Measurements from ENCODE around the gene TTLL9.

The TTLL9 gene

DNA sequence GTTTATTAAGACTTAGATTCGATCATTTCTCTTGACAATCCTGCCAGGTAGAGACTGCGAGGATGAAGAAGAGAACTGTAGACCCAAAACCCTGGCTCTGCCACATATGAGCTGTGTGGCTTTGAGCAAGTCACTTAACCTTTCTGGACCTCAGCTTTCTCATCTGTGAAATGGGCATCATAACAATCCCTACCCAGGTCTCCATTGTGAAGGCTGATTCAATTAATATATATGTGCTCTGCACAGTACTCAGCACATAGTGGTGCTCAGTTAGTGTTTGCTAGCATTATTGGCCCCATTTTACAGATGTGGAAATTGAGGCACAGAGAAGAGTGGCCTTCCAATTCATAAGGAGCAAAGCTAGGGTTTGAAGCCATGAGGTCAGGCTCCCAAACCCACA, 105.4 kb downstream of the TTLL9 start:
- no peak overlapping the region for H3K4me3 ChIP-seq
- in situ Hi-C loops (cut with MboI; ENCODE audit: low sequenced_read_pairs) = no loop called here
- no peak for DNase-seq (ENCODE audit: low spot score in 2 of 2)
- no peaks in the 10 kb centered on the region for H3K4me1 ChIP-seq
- no peaks in the 10 kb centered on the region for H3K36me3 ChIP-seq (replicated peaks)
- H3K9me3 ChIP-seq = no peaks in the 10 kb centered on the region
- H3K27me3 ChIP-seq (ENCODE audit: low read depth) = peaks cover 16% of the 10 kb centered on the region

DNA sequence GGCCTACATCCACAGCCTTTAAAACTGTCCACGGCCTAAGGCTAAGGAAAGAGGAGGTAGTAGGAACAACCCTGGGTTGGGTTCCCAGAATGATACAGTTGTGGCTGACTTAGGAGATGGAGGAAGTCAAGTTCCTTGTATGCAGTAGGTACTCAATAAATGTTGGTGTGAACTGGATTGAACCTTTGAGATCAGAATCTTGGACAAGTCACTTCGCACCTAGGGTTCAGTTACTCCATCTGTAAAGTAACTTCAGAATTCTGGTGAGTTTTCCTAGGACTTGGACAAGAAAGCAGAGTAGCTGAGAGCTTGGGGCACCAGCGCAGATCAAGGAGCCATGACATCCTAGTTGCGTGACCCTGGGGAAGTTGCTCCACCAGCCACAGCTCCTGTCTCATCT, 106.6 kb downstream of the TTLL9 start:
- Histone ChIP-seq H3K27me3 (ENCODE audit: low read depth) (peaks cover 15% of the 10 kb centered on the region), H3K36me3 (replicated peaks) (no peaks in the 10 kb centered on the region), H3K4me3 (no peak overlapping the region), H3K9me3 (no peaks in the 10 kb centered on the region), H3K4me1 (no peaks in the 10 kb centered on the region)
- no peak for DNase-seq (ENCODE audit: low spot score in 2 of 2)
- in situ Hi-C loops (cut with MboI; ENCODE audit: low sequenced_read_pairs) = no loop called here

DNA sequence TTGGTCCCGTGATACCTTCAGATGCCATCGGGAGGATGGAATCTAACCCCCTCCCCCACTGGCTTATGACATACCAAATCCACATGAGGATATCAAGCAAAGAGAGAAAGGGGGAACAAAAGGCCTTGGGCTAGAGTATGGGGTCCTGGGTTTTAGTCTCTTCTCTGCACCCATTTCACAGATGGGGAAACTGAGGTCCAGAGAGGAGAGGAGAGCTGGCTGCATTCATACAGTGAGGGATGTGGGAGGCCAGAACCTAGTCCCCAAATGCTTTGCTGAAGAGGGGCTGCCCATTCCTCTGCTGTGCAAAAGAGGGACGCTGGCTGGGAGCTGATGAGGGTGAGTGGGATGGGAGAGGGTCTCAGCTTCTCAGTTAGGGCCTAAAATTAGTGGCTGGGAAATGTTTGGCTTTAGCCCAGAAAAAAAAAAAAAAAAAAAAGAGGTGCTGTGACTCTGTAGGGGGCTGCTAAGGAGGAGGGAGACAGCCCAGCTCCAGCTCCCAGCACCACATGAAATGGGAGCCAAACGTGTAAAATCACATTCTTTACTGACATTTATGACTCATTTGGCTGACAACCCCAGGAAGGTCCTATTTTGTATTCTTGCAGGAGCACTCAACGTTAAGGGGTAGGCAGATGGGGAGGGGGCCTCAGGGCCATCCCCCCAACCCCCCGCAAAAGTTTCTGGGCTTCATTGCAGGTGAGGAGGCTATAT, 109.4 kb downstream of the TTLL9 start:
- Histone ChIP-seq H3K9me3 (no peaks in the 10 kb centered on the region), H3K36me3 (replicated peaks) (no peaks in the 10 kb centered on the region), H3K4me3 (no peak overlapping the region), H3K4me1 (no peaks in the 10 kb centered on the region), H3K27me3 (ENCODE audit: low read depth) (peaks cover 2% of the 10 kb centered on the region; the same call in 1 of the 2 replicates)
- DNase-seq (ENCODE audit: low spot score in 2 of 2) = no peak
- in situ Hi-C loops (cut with MboI; ENCODE audit: low sequenced_read_pairs) = no loop called here

DNA sequence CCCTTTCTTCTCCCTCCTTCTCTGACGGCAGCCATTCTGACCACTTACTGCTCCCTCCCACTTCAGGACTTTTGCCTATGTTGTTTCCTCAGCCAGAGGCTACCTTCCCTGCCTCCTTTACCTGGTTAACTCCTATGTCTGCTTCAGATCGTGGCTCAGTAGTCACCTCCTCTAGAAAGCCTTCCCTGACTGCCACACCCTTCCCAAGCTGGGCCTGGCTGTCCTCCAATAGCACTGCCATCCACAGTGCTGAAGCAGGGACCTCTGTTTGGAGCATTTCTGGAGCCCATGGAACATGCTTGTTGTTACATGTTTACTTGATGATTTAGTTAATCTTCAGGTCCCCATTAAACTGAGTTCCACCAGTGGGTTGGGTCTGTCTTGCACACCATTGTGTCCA, 111.3 kb downstream of the TTLL9 start:
- Histone ChIP-seq H3K9me3 (no peaks in the 10 kb centered on the region), H3K4me3 (no peak overlapping the region), H3K4me1 (no peaks in the 10 kb centered on the region), H3K36me3 (replicated peaks) (no peaks in the 10 kb centered on the region), H3K27me3 (ENCODE audit: low read depth) (no peaks in the 10 kb centered on the region)
- no peak for DNase-seq (ENCODE audit: low spot score in 2 of 2)
- in situ Hi-C loops (cut with MboI; ENCODE audit: low sequenced_read_pairs) = no loop called here

DNA sequence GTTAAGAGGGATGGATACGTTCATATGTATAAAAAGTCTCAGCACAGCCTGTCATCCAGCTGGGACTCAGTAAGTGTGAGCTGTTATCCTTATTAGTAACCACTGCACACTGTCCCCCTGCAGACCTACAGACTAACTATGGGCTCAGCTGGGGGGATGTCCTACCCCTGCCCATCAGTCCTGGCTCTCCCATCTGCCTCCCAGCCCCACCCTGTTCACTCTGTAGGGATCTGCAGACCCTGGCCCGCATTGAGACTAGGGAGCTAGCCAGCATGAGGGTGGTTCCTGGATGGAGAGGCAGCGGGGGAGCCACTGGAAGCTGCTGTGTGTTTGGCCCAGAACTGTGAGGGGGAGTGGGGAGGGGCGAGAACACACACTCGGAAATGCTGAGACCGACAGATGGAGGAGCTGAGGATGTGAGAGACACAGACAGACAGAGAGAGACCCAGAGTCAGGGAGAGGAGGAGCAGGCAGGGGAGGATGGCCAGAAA, 114.6 kb downstream of the TTLL9 start:
- H3K9me3 ChIP-seq = no peaks in the 10 kb centered on the region
- in situ Hi-C loops (cut with MboI; ENCODE audit: low sequenced_read_pairs) = no loop called here
- no peak for DNase-seq (ENCODE audit: low spot score in 2 of 2)
- H3K27me3 ChIP-seq (ENCODE audit: low read depth) = no peaks in the 10 kb centered on the region
- no peaks in the 10 kb centered on the region for H3K4me1 ChIP-seq
- no peak overlapping the region for H3K4me3 ChIP-seq
- H3K36me3 ChIP-seq (replicated peaks) = no peaks in the 10 kb centered on the region

DNA sequence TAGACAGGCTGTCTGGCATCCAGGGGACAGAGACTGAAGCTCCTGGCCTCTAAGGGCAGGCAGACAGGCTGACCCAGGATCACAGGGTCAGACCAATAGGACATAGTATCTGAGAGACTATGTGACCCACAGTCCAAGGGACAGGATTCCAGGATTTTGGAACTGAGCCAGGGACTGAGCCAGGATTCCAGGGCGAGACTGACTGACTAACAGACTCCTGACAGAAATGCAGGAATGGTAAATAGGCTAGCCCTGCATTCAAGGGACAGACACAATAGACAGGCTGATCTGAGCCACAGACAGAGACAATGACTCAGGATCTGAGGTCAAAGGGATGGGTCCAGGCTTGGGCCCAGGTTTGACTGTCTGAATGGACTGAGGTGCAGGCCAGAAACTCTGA, 117.3 kb downstream of the TTLL9 start:
- H3K9me3 ChIP-seq = no peaks in the 10 kb centered on the region
- no peaks in the 10 kb centered on the region for H3K27me3 ChIP-seq (ENCODE audit: low read depth)
- H3K4me1 ChIP-seq = no peaks in the 10 kb centered on the region
- H3K36me3 ChIP-seq (replicated peaks) = no peaks in the 10 kb centered on the region
- H3K4me3 ChIP-seq = no peak overlapping the region
- in situ Hi-C loops (cut with MboI; ENCODE audit: low sequenced_read_pairs) = no loop called here
- no peak for DNase-seq (ENCODE audit: low spot score in 2 of 2)

DNA sequence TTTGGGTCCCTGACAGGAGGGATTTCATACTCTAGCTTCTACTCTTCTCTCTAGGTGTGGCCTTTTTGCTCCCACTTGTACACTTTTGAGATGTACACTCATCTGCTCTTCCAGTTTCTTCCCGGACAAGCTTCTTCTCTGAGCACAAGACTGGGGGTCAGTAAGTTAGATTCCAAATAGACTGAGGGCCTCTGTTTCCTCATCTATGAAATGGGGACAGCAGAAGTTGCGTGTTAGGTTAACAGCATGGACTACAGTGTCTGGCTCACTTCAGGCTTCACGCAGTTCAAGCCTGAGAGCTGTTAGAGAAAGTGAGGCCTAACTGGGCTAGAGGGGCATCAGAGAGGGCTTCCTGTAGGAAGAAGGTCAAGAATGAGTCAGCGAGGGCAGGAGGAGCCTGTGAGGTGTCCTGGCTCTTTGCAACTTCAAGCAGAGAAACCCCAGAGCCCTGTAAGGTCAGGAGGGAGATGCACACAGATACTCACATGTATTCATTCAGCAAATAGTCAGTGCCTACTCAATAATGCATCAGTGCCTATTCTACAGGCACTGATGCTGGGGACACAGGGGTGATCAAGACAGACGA, 118.1 kb downstream of the TTLL9 start:
- DNase-seq (ENCODE audit: low spot score in 2 of 2) = no peak
- in situ Hi-C loops (cut with MboI; ENCODE audit: low sequenced_read_pairs) = no loop called here
- H3K4me3 ChIP-seq = no peak overlapping the region

DNA sequence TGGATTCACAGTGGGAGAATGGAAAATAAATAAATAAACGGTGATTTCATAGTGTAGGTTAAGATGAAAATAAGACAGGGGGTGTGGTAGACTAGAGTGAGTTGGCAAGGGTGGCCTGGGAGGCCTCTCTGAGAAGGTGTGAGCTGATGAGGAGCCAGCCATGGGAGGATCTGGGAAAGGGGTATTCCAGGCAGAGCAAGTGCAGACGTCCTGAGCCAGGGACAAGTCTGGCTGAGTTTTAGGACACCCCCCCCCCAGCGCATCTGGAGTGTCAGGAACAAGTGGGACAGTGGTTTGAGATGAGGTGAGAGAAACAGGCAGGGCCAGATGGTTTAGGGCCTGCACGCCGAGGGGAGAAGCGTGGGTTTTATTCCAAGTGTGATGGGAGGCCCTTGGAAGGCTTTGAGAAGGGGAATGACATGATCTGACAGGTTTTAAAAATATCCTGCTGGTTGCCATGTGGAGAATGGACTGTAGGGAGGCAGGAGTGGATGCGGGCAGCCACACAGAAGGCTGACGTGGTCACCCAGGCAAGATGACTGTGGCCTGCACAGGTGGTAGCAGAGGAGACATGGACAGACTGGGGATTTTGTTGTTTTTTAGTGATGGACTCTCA, 118.7 kb downstream of the TTLL9 start:
- Histone ChIP-seq H3K36me3 (replicated peaks) (no peaks in the 10 kb centered on the region), H3K4me3 (no peak overlapping the region), H3K27me3 (ENCODE audit: low read depth) (peaks cover 14% of the 10 kb centered on the region), H3K9me3 (no peaks in the 10 kb centered on the region), H3K4me1 (no peaks in the 10 kb centered on the region)
- no peak for DNase-seq (ENCODE audit: low spot score in 2 of 2)
- in situ Hi-C loops (cut with MboI; ENCODE audit: low sequenced_read_pairs) = no loop called here

More for the DNA sequence above, 118.1 kb downstream of the TTLL9 start:
- no peaks in the 10 kb centered on the region for H3K9me3 ChIP-seq
- H3K27me3 ChIP-seq (ENCODE audit: low read depth) = peaks cover 7% of the 10 kb centered on the region
- H3K4me1 ChIP-seq = no peaks in the 10 kb centered on the region
- no peaks in the 10 kb centered on the region for H3K36me3 ChIP-seq (replicated peaks)

DNA sequence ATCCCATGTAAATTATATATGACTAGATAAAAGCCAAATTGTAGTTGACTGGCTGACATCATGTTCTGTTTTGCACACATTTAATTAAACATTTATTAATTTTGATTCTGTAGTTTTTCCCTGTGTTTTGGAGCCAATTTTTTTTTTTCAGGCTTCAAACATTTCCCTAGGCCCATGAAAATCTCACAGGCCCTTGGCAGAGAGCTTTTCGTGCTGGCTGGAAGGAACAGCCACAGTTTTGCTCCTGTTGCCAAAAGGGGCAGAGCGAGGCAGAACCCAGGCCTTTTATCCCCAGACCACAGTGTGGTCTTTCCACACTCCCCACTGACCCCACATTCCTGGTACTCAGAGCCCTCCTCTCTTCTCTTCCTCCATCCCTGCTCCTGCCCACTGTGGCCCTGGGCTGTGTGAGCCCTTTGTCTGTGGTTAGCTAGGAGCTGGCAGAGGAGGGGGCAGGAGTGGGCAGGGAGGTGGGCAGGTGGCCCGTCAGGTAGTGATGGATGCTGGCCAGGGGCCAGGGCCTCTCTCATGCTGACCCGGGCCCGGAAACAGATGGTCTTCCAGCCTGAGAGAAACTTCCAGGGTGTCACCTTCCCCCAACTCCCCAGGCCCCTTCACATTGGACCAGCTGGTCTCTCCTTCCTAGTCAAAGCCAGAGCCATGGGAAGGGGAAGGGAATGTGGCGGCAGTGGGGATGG, 120.4 kb downstream of the TTLL9 start:
- DNase-seq (ENCODE audit: low spot score in 2 of 2) = no peak

DNA sequence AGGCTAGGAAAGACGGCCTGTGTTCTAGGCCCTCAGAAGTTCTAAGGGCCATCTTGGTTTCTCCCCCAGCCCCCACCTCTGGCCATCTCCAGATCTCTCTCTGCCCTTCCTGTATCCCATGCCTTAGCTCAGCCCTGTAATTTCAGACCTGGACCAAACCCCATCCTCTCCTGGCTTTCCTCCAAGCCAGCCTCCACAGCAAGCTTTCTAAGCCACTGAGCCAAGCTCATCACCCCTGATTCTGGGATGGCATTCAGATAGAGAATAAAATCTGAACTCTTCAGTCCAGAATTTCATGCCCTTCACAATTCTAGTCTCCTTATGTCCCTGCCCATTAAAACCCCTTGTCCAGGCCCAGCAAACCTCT, 120.9 kb downstream of the TTLL9 start:
- DNase-seq (ENCODE audit: low spot score in 2 of 2) = no peak
- Histone ChIP-seq H3K36me3 (replicated peaks) (no peaks in the 10 kb centered on the region), H3K4me1 (no peaks in the 10 kb centered on the region), H3K9me3 (no peaks in the 10 kb centered on the region), H3K4me3 (no peak overlapping the region), H3K27me3 (ENCODE audit: low read depth) (peaks cover 32% of the 10 kb centered on the region)
- in situ Hi-C loops (cut with MboI; ENCODE audit: low sequenced_read_pairs) = no loop called here

More for the DNA sequence above, 120.4 kb downstream of the TTLL9 start:
- Histone ChIP-seq H3K4me3 (no peak overlapping the region), H3K27me3 (ENCODE audit: low read depth) (peaks cover 30% of the 10 kb centered on the region), H3K36me3 (replicated peaks) (no peaks in the 10 kb centered on the region), H3K4me1 (no peaks in the 10 kb centered on the region), H3K9me3 (no peaks in the 10 kb centered on the region)
- in situ Hi-C loops (cut with MboI; ENCODE audit: low sequenced_read_pairs) = no loop called here

DNA sequence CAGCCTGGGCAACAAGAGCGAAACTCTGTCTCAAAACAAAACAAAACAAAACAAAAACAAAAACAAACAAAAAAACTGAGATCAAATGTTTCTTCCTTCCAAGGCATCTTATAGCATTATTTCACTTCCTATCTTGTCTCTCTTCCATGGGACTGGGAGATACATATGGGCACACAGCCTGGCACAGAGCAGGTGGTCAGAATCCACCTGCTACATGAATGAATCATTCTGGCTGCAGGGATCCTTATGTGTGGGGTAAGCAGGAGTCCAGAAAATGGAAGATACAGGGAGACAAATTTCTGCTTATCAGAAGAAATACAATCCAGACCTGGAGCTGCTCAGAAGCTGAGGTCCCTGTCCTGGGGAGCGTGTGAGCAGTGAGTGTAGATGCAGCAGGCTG, 121.7 kb downstream of the TTLL9 start:
- in situ Hi-C loops (cut with MboI; ENCODE audit: low sequenced_read_pairs) = no loop called here
- peaks cover 32% of the 10 kb centered on the region for H3K27me3 ChIP-seq (ENCODE audit: low read depth)

More for the DNA sequence above, 121.7 kb downstream of the TTLL9 start:
- no peaks in the 10 kb centered on the region for H3K36me3 ChIP-seq (replicated peaks)
- H3K4me1 ChIP-seq = no peaks in the 10 kb centered on the region
- H3K9me3 ChIP-seq = no peaks in the 10 kb centered on the region
- no peak overlapping the region for H3K4me3 ChIP-seq
- no peak for DNase-seq (ENCODE audit: low spot score in 2 of 2)

Measured in HAP-1 (cell line).